Epidermal melanocyte (primary cell): Measurements from ENCODE around the gene LIMS1.

Experiments
- DNase-seq: peaks from one replicate; pipeline ENCODE4 v3.0.0; 2011; ENCODE audit warnings: low spot score; ENCODE audit not compliant: insufficient read length

LIMS1 gene

GRCh38 chr2:108614043-108614545 is 79.8 kb downstream of the LIMS1 start:
- no peak for DNase-seq

GRCh38 chr2:108614659-108615058 is 80.4 kb downstream of the LIMS1 start:
- no peak for DNase-seq

GRCh38 chr2:108615480-108616090 is 81.3 kb downstream of the LIMS1 start:
- DNase-seq = no peak

- DNase-seq = no peak
Observed at GRCh38 chr2:108616318-108616717, 82.0 kb downstream of the LIMS1 start.

- DNase-seq = no peak
Observed at GRCh38 chr2:108616751-108617161, 82.5 kb downstream of the LIMS1 start.

- no peak for DNase-seq
Observed at GRCh38 chr2:108617617-108618016, 83.3 kb downstream of the LIMS1 start.

- no peak for DNase-seq
Observed at GRCh38 chr2:108619925-108620620, 85.8 kb downstream of the LIMS1 start.

- DNase-seq = no peak
Observed at GRCh38 chr2:108620656-108621055, 86.4 kb downstream of the LIMS1 start.

- no peak for DNase-seq
Observed at GRCh38 chr2:108621087-108621559, 86.9 kb downstream of the LIMS1 start.

GRCh38 chr2:108621687-108622681 is 87.7 kb downstream of the LIMS1 start:
- DNase-seq = no peak

- no peak for DNase-seq
Observed at GRCh38 chr2:108623616-108624015, 89.3 kb downstream of the LIMS1 start.

- no peak for DNase-seq
Observed at GRCh38 chr2:108625186-108625827, 91.0 kb downstream of the LIMS1 start.

- DNase-seq = no peak
Observed at GRCh38 chr2:108625828-108626195, 91.5 kb downstream of the LIMS1 start.

- no peak for DNase-seq
Observed at GRCh38 chr2:108626995-108627394, 92.7 kb downstream of the LIMS1 start.

GRCh38 chr2:108627911-108628567 is 93.8 kb downstream of the LIMS1 start:
- DNase-seq = no peak

- DNase-seq = no peak
Observed at GRCh38 chr2:108628936-108629335, 94.7 kb downstream of the LIMS1 start.

GRCh38 chr2:108629417-108629816 is 95.1 kb downstream of the LIMS1 start:
- no peak for DNase-seq

- no peak for DNase-seq
Observed at GRCh38 chr2:108630567-108631405, 96.5 kb downstream of the LIMS1 start.

GRCh38 chr2:108632332-108633160 is 98.3 kb downstream of the LIMS1 start:
- no peak for DNase-seq
